SKM-1 (cell line): ENCODE results near the gene GPR149.

ENCODE experiments used
- DNase-seq: peaks from one replicate; lab custom pipeline; 2025; ENCODE audit not compliant: unreplicated experiment; lab: John Stamatoyannopoulos, UW

GPR149 gene

GRCh38 chr3:154345422-154346122 lies 84.4 kb downstream of the GPR149 start:
- no peak for DNase-seq

GRCh38 chr3:154338570-154338969 lies 91.4 kb downstream of the GPR149 start:
- DNase-seq: no peak

GRCh38 chr3:154338008-154338407 lies 92.0 kb downstream of the GPR149 start:
- DNase-seq: no peak

DNA sequence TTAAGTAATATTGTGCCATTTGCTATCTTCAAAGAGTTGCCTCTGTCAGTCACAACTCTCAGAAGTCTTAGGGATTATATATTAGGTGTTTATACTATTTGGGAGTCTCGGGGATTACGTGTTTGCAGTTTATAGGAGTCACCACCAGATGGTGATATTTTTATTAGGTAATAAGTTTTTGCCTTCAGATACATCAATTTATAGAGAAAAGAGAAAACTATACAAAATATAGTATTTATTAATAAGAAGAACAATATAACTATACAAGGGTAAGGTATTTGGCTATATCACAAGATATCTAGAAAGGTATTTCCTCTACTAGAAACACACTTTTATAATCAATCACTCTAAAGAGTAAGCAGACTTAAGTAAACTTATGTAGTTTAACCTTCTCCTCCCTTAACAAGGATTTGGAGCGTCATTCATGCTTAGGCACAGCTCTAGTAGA lies 95.0 kb downstream of the GPR149 start:
- DNase-seq: peak; percentile 26

GRCh38 chr3:154327871-154328270 lies 102.1 kb downstream of the GPR149 start:
- no peak for DNase-seq

GRCh38 chr3:154324919-154325318 lies 105.1 kb downstream of the GPR149 start:
- no peak for DNase-seq

DNA sequence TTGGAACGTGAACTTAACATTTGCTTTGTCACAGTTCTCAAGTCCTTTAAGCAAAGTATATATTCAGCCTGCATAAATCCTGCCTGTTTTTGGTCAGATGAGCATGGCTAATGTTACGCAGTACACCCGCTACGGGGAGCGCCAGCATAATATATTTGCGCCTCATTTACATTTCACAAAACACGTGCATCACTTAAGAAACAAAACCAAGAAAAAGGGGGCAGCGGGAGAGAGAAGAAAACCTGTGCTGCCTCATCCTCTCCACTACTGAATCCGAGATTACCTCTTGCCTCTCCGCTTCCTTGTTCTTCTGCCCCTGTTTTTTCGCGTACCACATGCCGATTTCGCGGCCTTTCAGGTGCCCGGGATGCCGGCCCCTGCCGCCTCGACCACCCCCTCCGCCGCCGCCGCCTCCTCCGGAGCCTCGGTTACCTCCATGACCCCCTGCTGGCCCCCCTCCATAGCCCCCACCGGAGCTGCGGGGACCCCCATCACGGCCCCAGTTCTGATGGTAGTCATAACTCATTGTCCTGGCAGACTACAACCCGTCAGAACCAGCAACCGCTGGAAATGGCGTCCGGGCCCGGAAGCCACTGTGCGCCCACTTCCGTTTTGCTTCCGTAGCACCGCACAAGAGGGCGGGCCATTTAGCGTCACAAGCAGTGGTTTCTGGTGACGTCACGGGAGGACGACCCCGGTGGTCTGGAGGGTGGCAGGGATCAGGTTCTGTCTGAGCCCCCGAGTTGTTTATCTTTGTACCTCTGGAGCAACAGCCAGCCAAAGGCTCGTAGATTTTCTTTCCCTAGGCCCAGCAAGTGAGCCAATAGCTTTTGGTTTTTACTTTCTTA lies 105.9 kb downstream of the GPR149 start, which contains the start of gene DHX36:
Gene DHX36, minus strand, starts transcription at position 597 of the 848 bp plus-strand sequence. Its CDS starts 71 bp downstream, at position 526.
- DNase-seq: peak; percentile 60

GRCh38 chr3:154316974-154317767 lies 112.8 kb downstream of the GPR149 start:
- DNase-seq: no peak

- DNase-seq: no peak
Measured at GRCh38 chr3:154314152-154314551, 115.8 kb downstream of the GPR149 start.

DNA sequence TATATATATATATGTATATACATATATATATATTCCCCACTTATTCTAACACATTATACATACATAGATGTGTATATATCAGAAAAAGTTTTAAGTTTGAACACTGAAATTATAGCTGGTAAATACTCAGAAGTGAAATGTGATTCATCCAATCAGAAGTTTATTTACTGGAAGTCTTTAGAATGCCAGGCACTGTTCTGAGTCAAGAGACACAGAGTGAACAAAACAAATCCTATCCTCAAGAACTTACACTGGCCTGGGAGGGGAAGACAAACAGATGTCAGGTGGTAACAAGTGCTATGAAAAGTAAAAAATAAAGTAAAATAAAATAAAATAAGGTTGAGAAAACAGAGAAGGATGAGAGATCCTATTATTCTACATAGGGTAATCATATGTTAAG lies 119.2 kb downstream of the GPR149 start:
- DNase-seq: no peak

DNA sequence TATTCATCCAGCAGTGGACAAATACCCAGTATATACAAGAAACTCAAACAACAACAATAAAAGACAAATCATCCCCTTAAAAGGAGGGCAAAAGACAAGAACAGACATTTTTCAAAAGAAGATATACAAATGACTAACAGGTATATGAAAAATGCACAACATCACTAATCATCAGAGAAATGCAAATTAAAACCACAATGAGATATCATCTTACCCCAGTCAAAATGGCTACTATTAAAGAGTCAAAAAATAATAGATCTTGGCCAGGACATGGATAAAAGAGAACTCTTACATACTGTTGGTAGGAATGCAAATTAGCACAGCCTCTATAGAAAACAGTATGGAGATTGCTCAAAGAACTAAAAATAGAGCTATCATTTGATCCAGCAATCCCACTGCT lies 122.6 kb downstream of the GPR149 start:
- DNase-seq: no peak

DNA sequence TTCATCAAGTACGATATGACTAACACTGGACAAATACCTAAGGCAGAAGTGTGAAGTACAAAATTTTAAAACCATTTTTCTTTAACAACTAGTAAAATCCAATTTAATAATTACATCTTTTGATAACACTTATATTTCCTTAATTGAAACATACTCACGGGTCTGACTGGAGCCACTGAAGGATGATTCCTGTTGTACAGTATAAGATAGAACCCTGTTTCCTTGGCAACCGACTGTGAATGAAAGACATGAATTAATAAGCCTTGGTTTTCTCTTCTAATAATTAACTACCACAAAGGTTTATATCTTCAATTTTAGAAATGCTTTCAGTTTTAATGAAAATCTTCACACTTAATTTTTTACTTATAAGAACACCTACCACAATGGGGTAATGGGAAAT lies 125.1 kb downstream of the GPR149 start:
- no peak for DNase-seq

DNA sequence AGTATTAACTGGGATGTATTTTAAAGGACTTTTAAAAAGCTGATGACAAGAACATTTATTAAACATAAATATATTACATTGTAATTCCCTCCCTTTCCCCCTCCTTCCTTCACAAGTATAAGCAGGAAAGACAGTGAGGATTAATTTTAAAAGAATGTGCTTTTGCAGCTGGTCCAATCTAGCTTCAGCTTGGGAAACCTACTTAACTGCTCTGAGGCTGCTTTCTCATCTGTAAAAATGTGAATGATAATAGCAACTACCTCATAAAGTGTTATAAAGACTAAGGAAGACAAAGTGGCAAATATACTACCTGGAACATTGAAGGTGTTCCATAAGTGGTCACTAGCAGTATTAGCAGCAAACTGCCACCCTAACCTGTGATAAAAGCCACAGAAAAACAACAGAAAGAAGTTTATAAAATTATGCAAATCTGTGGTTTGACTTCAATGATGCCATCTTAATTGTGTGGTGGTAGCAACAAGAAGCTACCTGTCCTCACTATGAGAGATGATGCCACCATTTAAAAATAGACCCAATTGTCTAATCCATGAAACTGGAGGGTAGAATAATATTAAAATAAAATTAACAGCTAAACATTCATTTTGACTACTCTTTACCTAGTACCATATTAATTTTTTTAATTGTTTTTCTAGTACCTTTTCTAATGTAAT lies 125.7 kb downstream of the GPR149 start:
- no peak for DNase-seq

GRCh38 chr3:154301561-154301960 lies 128.4 kb downstream of the GPR149 start:
- no peak for DNase-seq

- no peak for DNase-seq
Measured at GRCh38 chr3:154294016-154294415, 136.0 kb downstream of the GPR149 start.

DNA sequence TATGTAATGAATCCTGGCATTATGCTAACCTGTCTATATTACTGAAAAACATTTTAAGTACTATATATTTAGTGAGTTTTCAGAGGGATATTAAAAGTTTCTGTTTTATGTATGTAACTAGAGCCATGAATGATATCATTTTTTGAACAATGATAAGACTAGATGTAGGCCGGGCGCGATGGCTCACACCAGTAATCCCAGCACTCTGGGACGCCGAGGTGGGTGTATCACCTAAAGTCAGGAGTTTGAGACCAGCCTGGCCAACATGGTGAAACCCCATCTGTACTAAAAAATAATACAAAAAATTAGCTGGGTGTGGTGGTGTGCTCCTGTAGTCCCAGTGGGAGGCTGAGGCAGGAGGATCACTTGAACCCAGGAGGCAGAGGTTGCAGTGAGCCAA lies 139.8 kb downstream of the GPR149 start:
- DNase-seq: no peak
